ENCODE measurements around the gene TESK1. TPM values are rescaled to one million over a fixed set of nuclear protein-coding genes. Genes with fewer than 3 reads are reported as not detected.

TESK1 gene
- total and polyA plus RNA-seq, 2 experiments from 2014 or later = 6.8 to 10.7 TPM

GRCh38 chr9:35635730-35636129 lies 30.7 kb downstream of the TESK1 start (continued):
- TF ChIP-seq NANOG (IDR thresholded peaks at IDR 0.05; ENCODE audit: borderline replicate concordance) = no peak
- no peak for TF ChIP-seq EZH2 (IDR thresholded peaks at IDR 0.05; ENCODE audit: low read depth, unreplicated experiment)

GRCh38 chr9:35636135-35636876 lies 31.2 kb downstream of the TESK1 start:
- H4K20me1 ChIP-seq (replicated peaks; ENCODE audit: insufficient read depth) = no peaks in the 10 kb centered on the region
- Mint-ChIP-seq H3K36me3 (ENCODE audit: low read depth) (peaks cover 10% of the 10 kb centered on the region), H3K27me3 (ENCODE audit: insufficient read depth, low read depth, poor library complexity) (peaks cover 6% of the 10 kb centered on the region), H3K27ac (no peak overlapping the region), H3K4me1 (no peaks in the 10 kb centered on the region), H3K9me3 (peaks cover 8% of the 10 kb centered on the region; the same call in 2 of the 3 replicates), H3K4me3 (no peak overlapping the region)
- H3K27me3 ChIP-seq (ENCODE audit: insufficient read depth) = no peaks in the 10 kb centered on the region
- no peaks in the 10 kb centered on the region for H3K79me2 ChIP-seq (replicated peaks; ENCODE audit: insufficient read depth)
- H3K4me3 ChIP-seq = no peak overlapping the region
- H3K9me2 ChIP-seq (ENCODE audit: insufficient read depth) = no peaks in the 10 kb centered on the region
- no peak overlapping the region for H3K27ac ChIP-seq (ENCODE audit: low read depth)
- no peak for DNase-seq (ENCODE audit: low spot score)
- no peaks in the 10 kb centered on the region for H3K36me3 ChIP-seq (ENCODE audit: insufficient read depth)
- no peaks in the 10 kb centered on the region for H3F3A ChIP-seq (replicated peaks; ENCODE audit: low read depth)
- H2AFZ ChIP-seq = no peak overlapping the region
- H3K4me1 ChIP-seq (ENCODE audit: insufficient read depth) = no peaks in the 10 kb centered on the region
- H3K4me2 ChIP-seq = no peak overlapping the region
- no peak for ATAC-seq
- no peak for TF ChIP-seq ETS1 (IDR thresholded peaks at IDR 0.05)
- no peak for TF ChIP-seq EZH2phosphoT487 (IDR thresholded peaks at IDR 0.05; ENCODE audit: unreplicated experiment)
- no peak for TF ChIP-seq ZNF462 (CRISPR knock-in tag; IDR thresholded peaks at IDR 0.05)
- no peak for TF ChIP-seq REST (IDR thresholded peaks at IDR 0.05; ENCODE audit: unreplicated experiment)
- no peak for TF ChIP-seq JUNB (IDR thresholded peaks at IDR 0.05; ENCODE audit: unreplicated experiment)
- TF ChIP-seq STAT1 (IDR thresholded peaks at IDR 0.05; ENCODE audit: unreplicated experiment) = no peak
- no peak for TF ChIP-seq ZNF114 (CRISPR knock-in tag; IDR thresholded peaks at IDR 0.05)
- TF ChIP-seq CTCF (conservative IDR thresholded peaks at IDR 0.05; ENCODE audit: low read depth in 2 of 2) = no peak
- no peak for TF ChIP-seq EZH2 (IDR thresholded peaks at IDR 0.05; ENCODE audit: low read depth, unreplicated experiment)
- no peak for TF ChIP-seq POLR2AphosphoS5 (IDR thresholded peaks at IDR 0.05; ENCODE audit: low read depth)
- TF ChIP-seq ZNF331 (CRISPR knock-in tag; IDR thresholded peaks at IDR 0.05; ENCODE audit: low read depth) = no peak
- no peak for TF ChIP-seq NANOG (IDR thresholded peaks at IDR 0.05; ENCODE audit: borderline replicate concordance)
